Peyer's patch (tissue), 4 donors: ENCODE measurements around the gene TMPRSS13.

ENCODE experiments used
- CTCF ChIP-seq, 6 experiments: fragments of 450-650 bp in 4 of 6; fragments of 200-600 bp in 2 of 6; sonication (generic) in 1 of 6; IDR thresholded peaks; one replicate each; pipeline ENCODE4 v1.5.1; 2017 to 2019; ENCODE audit warnings: antibody characterized with exemption in 6 of 6, mild to moderate bottlenecking in 3 of 6, moderate library complexity in 1 of 6
- POLR2A ChIP-seq, 2 donors: fragments of 450-650 bp; IDR thresholded peaks; one replicate each; pipeline ENCODE4 v1.5.1; 2017; ENCODE audit warnings: antibody characterized with exemption in 2 of 2, mild to moderate bottlenecking in 2 of 2, moderate library complexity in 2 of 2

- TF ChIP-seq POLR2A (IDR thresholded peaks at IDR 0.05) (no peak), CTCF (IDR thresholded peaks at IDR 0.05) (no peak)
Observed at GRCh38 chr11:117900121-117900648, 29.0 kb downstream of the TMPRSS13 start.
